H9 (cell line): Measurements from ENCODE around the gene ATOX1. TPM values are rescaled to one million over a fixed set of nuclear protein-coding genes. Genes with fewer than 3 reads are reported as not detected.

Experiments used
- DNase-seq: peaks from one replicate; pipeline ENCODE4 v3.0.0-alpha.2; 2017
- H2AFZ ChIP-seq: one replicate; pipeline ENCODE4 v1.6.1; 2013; ENCODE audit warnings: mild to moderate bottlenecking, low read length, control low read depth, moderate library complexity
- H2AK5ac ChIP-seq: 2 replicates; pipeline ENCODE4 v1.6.1; 2013; ENCODE audit warnings: low read length, control low read depth, mixed read lengths; ENCODE audit not compliant: insufficient read length
- H2BK120ac ChIP-seq: one replicate; pipeline ENCODE4 v1.6.1; 2013; ENCODE audit warnings: low read depth, mild to moderate bottlenecking, low read length, control low read depth, inconsistent platforms; ENCODE audit not compliant: poor library complexity, severe bottlenecking
- H2BK12ac ChIP-seq: 2 replicates; pipeline ENCODE4 v1.6.1; 2013; ENCODE audit warnings: low read length, control low read depth, mixed read lengths, low read depth; ENCODE audit not compliant: insufficient read length
- H2BK15ac ChIP-seq: 2 replicates; pipeline ENCODE4 v1.6.1; 2013; ENCODE audit warnings: low read depth, low read length, control low read depth
- H2BK20ac ChIP-seq: one replicate; pipeline ENCODE4 v1.6.1; 2013; ENCODE audit warnings: low read depth, mild to moderate bottlenecking, low read length, control low read depth, inconsistent platforms; ENCODE audit not compliant: poor library complexity, severe bottlenecking
- H2BK5ac ChIP-seq: 2 replicates; pipeline ENCODE4 v1.6.1; 2013; ENCODE audit warnings: low read length, control low read depth, mixed read lengths; ENCODE audit not compliant: insufficient read length
- H3K14ac ChIP-seq: 2 replicates; pipeline ENCODE4 v1.6.1; 2013; ENCODE audit warnings: low read length, control low read depth; ENCODE audit not compliant: insufficient read depth
- H3K18ac ChIP-seq: 2 replicates; pipeline ENCODE4 v1.6.1; 2013; ENCODE audit warnings: low read depth, mild to moderate bottlenecking, mixed read lengths, low read length, control low read depth; ENCODE audit not compliant: insufficient read length
- H3K23ac ChIP-seq: 2 replicates; pipeline ENCODE4 v1.6.1; 2013; ENCODE audit warnings: low read length, control low read depth, mixed read lengths, low read depth; ENCODE audit not compliant: insufficient read length
- H3K23me2 ChIP-seq: 2 replicates; pipeline ENCODE4 v1.6.1; 2013; ENCODE audit warnings: low read depth, mild to moderate bottlenecking, mixed read lengths, low read length, control low read depth; ENCODE audit not compliant: insufficient read length, poor library complexity, severe bottlenecking
- H3K27ac ChIP-seq: 2 replicates; pipeline ENCODE4 v1.5.1; 2013; ENCODE audit warnings: low read length, control low read depth, mixed read lengths, low read depth; ENCODE audit not compliant: insufficient read length
- H3K27me3 ChIP-seq: 2 replicates; pipeline ENCODE4 v1.6.1; 2013; ENCODE audit warnings: low read length, control low read depth, inconsistent platforms; ENCODE audit not compliant: insufficient read depth
- H3K4ac ChIP-seq: 2 replicates; pipeline ENCODE4 v1.6.1; 2013; ENCODE audit warnings: low read depth, mild to moderate bottlenecking, control low read depth, inconsistent platforms, low read length, moderate library complexity
- H3K4me1 ChIP-seq: 2 replicates; pipeline ENCODE4 v1.6.1; 2013; ENCODE audit warnings: low read length, control low read depth, inconsistent platforms; ENCODE audit not compliant: insufficient read depth
- H3K4me2 ChIP-seq: 2 replicates; pipeline ENCODE4 v1.6.1; 2013; ENCODE audit warnings: low read length, control low read depth, mixed read lengths; ENCODE audit not compliant: insufficient read length, insufficient read depth
- H3K56ac ChIP-seq: 2 replicates; pipeline ENCODE4 v1.6.1; 2013; ENCODE audit warnings: low read depth, mild to moderate bottlenecking, mixed read lengths, low read length, control low read depth; ENCODE audit not compliant: insufficient read length
- H3K79me1 ChIP-seq: 2 replicates; pipeline ENCODE4 v1.6.1; 2013; ENCODE audit warnings: low read depth, mild to moderate bottlenecking, moderate library complexity, low read length, control low read depth, inconsistent platforms; ENCODE audit not compliant: insufficient read depth, poor library complexity, severe bottlenecking
- H3K79me2 ChIP-seq: 2 replicates; pipeline ENCODE4 v1.6.1; 2013; ENCODE audit warnings: low read length, control low read depth, inconsistent platforms; ENCODE audit not compliant: insufficient read depth
- H3K9ac ChIP-seq: 2 replicates; pipeline ENCODE4 v1.6.1; 2013; ENCODE audit warnings: low read length, control low read depth, mixed read lengths; ENCODE audit not compliant: insufficient read length; ENCODE audit errors: extremely low read depth
- H3K9me3 ChIP-seq: one replicate; pipeline ENCODE4 v1.6.1; 2013; ENCODE audit warnings: low read depth, low read length, inconsistent platforms; ENCODE audit not compliant: control insufficient read depth
- H3T11ph ChIP-seq: one replicate; pipeline ENCODE4 v1.6.1; 2013; ENCODE audit warnings: mild to moderate bottlenecking, low read length, control low read depth, inconsistent platforms
- H4K20me1 ChIP-seq: one replicate; pipeline ENCODE4 v1.6.1; 2013; ENCODE audit not compliant: control insufficient read depth, insufficient read length, insufficient read depth
- H4K5ac ChIP-seq: 2 replicates; pipeline ENCODE4 v1.6.1; 2013; ENCODE audit warnings: low read depth, mild to moderate bottlenecking, mixed read lengths, low read length, control low read depth; ENCODE audit not compliant: insufficient read length
- H4K8ac ChIP-seq: replicated peaks from 2 replicates; pipeline ENCODE4 v1.6.1; 2013; ENCODE audit warnings: low read length, control low read depth, mixed read lengths, low read depth; ENCODE audit not compliant: insufficient read length
- H4K91ac ChIP-seq: 2 replicates; pipeline ENCODE4 v1.6.1; 2013; ENCODE audit warnings: low read depth, mild to moderate bottlenecking, moderate library complexity, mixed read lengths, low read length, control low read depth; ENCODE audit not compliant: insufficient read length
- H3K27ac Mint-ChIP-seq, 3 experiments: 2 replicates in 2 of 3; 3 replicates in 1 of 3; pipeline ENCODE4 v1.8.0; 2020 to 2021; ENCODE audit warnings: mixed read lengths in 3 of 3, mild to moderate bottlenecking in 1 of 3, moderate library complexity in 1 of 3
- H3K27me3 Mint-ChIP-seq: 2 replicates; pipeline ENCODE4 v1.8.0; 2021; ENCODE audit warnings: low read depth, mild to moderate bottlenecking, moderate library complexity, mixed read lengths
- H3K36me3 Mint-ChIP-seq, 3 experiments: 2 replicates in 2 of 3; 3 replicates in 1 of 3; pipeline ENCODE4 v1.8.0; 2020 to 2021; ENCODE audit warnings: low read depth in 3 of 3, mixed read lengths in 3 of 3; ENCODE audit not compliant: insufficient read depth in 1 of 3
- H3K4me1 Mint-ChIP-seq, 2 experiments: 2 replicates each; pipeline ENCODE4 v1.8.0; 2020; ENCODE audit warnings: mixed read lengths in 2 of 2
- H3K4me3 Mint-ChIP-seq, 2 experiments: 2 replicates in 1 of 2; 3 replicates in 1 of 2; pipeline ENCODE4 v1.8.0; 2020 to 2021; ENCODE audit warnings: mild to moderate bottlenecking in 2 of 2, mixed read lengths in 2 of 2, moderate library complexity in 1 of 2
- H3K9me3 Mint-ChIP-seq, 2 experiments: 2 replicates in 1 of 2; 3 replicates in 1 of 2; pipeline ENCODE4 v1.8.0; 2020; ENCODE audit warnings: mild to moderate bottlenecking in 2 of 2, mixed read lengths in 2 of 2, moderate library complexity in 1 of 2
- total RNA-seq: library from RNA; stranded (reverse); gene quantifications from 2 replicates; pipeline ENCODE4 v1.2.1, GENCODE V29; 2021
- TF ChIP-seq, protein P1 (sequence below): fragments of 200-600 bp; sonication (generic); conservative IDR thresholded peaks from 3 replicates; pipeline ENCODE4 v1.8.0; 2021; ENCODE audit warnings: antibody characterized with exemption, mild to moderate bottlenecking

Gene ATOX1
- total RNA-seq, 1 experiment from 2014 or later: 75.0 TPM

DNA sequence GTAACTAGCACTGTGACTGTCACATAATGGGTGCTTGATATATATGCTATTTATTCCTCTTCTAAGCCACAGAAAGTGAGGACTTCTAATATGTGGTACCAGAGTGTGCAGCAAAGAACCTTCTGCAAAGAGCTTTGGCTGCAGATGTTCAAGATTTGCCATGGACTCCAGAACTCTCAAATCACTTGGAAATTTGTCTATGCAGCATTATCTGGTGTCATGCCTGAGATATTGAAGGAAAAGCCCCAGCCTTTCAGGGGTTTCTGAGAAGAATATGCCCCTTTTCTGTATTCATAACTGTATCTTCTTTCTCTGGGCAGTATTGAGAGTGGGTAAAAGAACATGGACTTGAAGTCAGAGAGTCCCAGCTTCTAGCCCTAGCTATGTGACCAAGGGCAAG is 8.5 kb upstream of the ATOX1 start:
- H3K27ac Mint-ChIP-seq: no peak overlapping the region
- H2BK120ac ChIP-seq: no peak overlapping the region
- H3K27ac ChIP-seq: no peak overlapping the region
- H3K27me3 ChIP-seq: no peaks in the 10 kb centered on the region
- H2BK20ac ChIP-seq: no peak overlapping the region
- H3K36me3 Mint-ChIP-seq: no peaks in the 10 kb centered on the region
- no peaks in the 10 kb centered on the region for H3K9me3 ChIP-seq
- no peak overlapping the region for H3K18ac ChIP-seq
- no peak overlapping the region for H2BK15ac ChIP-seq
- H3K14ac ChIP-seq: no peak overlapping the region
- no peak overlapping the region for H4K91ac ChIP-seq
- peaks cover 11% of the 10 kb centered on the region for H3K23me2 ChIP-seq
- H4K8ac ChIP-seq: no peak overlapping the region
- no peak overlapping the region for H3K9ac ChIP-seq
- H3K4me2 ChIP-seq: no peak overlapping the region
- no peak overlapping the region for H3K4me3 Mint-ChIP-seq
- H3K4me1 Mint-ChIP-seq: peaks cover 7 to 11% of the 10 kb centered on the region in 2 experiments
- DNase-seq: no peak
- H3K23ac ChIP-seq: no peak overlapping the region
- no peaks in the 10 kb centered on the region for H3K79me1 ChIP-seq
- H2AK5ac ChIP-seq: no peak overlapping the region
- H4K5ac ChIP-seq: no peak overlapping the region
- H3K9me3 Mint-ChIP-seq: no peaks in the 10 kb centered on the region
- TF ChIP-seq, protein P1, sequence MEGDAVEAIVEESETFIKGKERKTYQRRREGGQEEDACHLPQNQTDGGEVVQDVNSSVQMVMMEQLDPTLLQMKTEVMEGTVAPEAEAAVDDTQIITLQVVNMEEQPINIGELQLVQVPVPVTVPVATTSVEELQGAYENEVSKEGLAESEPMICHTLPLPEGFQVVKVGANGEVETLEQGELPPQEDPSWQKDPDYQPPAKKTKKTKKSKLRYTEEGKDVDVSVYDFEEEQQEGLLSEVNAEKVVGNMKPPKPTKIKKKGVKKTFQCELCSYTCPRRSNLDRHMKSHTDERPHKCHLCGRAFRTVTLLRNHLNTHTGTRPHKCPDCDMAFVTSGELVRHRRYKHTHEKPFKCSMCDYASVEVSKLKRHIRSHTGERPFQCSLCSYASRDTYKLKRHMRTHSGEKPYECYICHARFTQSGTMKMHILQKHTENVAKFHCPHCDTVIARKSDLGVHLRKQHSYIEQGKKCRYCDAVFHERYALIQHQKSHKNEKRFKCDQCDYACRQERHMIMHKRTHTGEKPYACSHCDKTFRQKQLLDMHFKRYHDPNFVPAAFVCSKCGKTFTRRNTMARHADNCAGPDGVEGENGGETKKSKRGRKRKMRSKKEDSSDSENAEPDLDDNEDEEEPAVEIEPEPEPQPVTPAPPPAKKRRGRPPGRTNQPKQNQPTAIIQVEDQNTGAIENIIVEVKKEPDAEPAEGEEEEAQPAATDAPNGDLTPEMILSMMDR: no peak
- no peaks in the 10 kb centered on the region for H4K20me1 ChIP-seq
- no peak overlapping the region for H2BK12ac ChIP-seq
- no peaks in the 10 kb centered on the region for H3K4me1 ChIP-seq
- H3K27me3 Mint-ChIP-seq: no peaks in the 10 kb centered on the region; the same call in 1 of the 2 replicates
- no peak overlapping the region for H3K56ac ChIP-seq
- no peak overlapping the region for H2AFZ ChIP-seq
- H3K79me2 ChIP-seq: no peaks in the 10 kb centered on the region; the same call in 1 of the 2 replicates
- H3K4ac ChIP-seq: no peak overlapping the region
- no peak overlapping the region for H2BK5ac ChIP-seq
- H3T11ph ChIP-seq: no peak overlapping the region
